GM19438 (cell line): ENCODE measurements around the gene APBA3.
A peak's percentile ranks its signal among the peaks of the same experiment; 100 is the strongest.

Source experiments
- ATAC-seq: cut with Tn5 transposase; IDR thresholded peaks from one replicate; pipeline ENCODE4 v1.9.1; 2021; ENCODE audit warnings: low read depth; ENCODE audit not compliant: unreplicated experiment

Gene APBA3

GRCh38 chr19:3761382-3762129 lies at the start of gene APBA3:
Gene APBA3 (minus strand): TSS chr19:3761692. CDS start chr19:3760264, 1,428 bp downstream.
- peak; percentile 47 for ATAC-seq

GRCh38 chr19:3810708-3811355 lies 49.3 kb upstream of the APBA3 start:
- ATAC-seq: no peak

GRCh38 chr19:3809881-3810707 lies 48.6 kb upstream of the APBA3 start:
- ATAC-seq: no peak

GRCh38 chr19:3808420-3809143 lies 47.1 kb upstream of the APBA3 start:
- no peak for ATAC-seq

GRCh38 chr19:3807574-3808354 lies 46.3 kb upstream of the APBA3 start:
- ATAC-seq: no peak

GRCh38 chr19:3807131-3807480 lies 45.6 kb upstream of the APBA3 start:
- no peak for ATAC-seq

- ATAC-seq: no peak
Observed at GRCh38 chr19:3805859-3806258, 44.4 kb upstream of the APBA3 start.

- ATAC-seq: no peak
Observed at GRCh38 chr19:3804429-3804828, 42.9 kb upstream of the APBA3 start.

- ATAC-seq: no peak
Observed at GRCh38 chr19:3803986-3804385, 42.5 kb upstream of the APBA3 start.

- no peak for ATAC-seq
Observed at GRCh38 chr19:3803114-3803888, 41.8 kb upstream of the APBA3 start.

- no peak for ATAC-seq
Observed at GRCh38 chr19:3801412-3802096, 40.1 kb upstream of the APBA3 start.

GRCh38 chr19:3800996-3801395 lies 39.5 kb upstream of the APBA3 start:
- no peak for ATAC-seq

- ATAC-seq: no peak
Observed at GRCh38 chr19:3798137-3798536, 36.6 kb upstream of the APBA3 start.

GRCh38 chr19:3796358-3796757 lies 34.9 kb upstream of the APBA3 start:
- ATAC-seq: no peak

GRCh38 chr19:3793799-3794198 lies 32.3 kb upstream of the APBA3 start:
- ATAC-seq: no peak

- no peak for ATAC-seq
Observed at GRCh38 chr19:3792114-3792513, 30.6 kb upstream of the APBA3 start.

GRCh38 chr19:3790941-3791340 lies 29.4 kb upstream of the APBA3 start:
- no peak for ATAC-seq

GRCh38 chr19:3790209-3790734 lies 28.8 kb upstream of the APBA3 start:
- ATAC-seq: no peak
